RPMI7951 (cell line): ENCODE measurements around the gene ACSS3. TPM values are rescaled to one million over a fixed set of nuclear protein-coding genes. Genes with fewer than 3 reads are reported as not detected.

ENCODE experiments used
- DNase-seq: peaks from one replicate; pipeline ENCODE4 v3.0.0-alpha.2; 2012; ENCODE audit warnings: low read depth
- total RNA-seq: library from RNA; depleted of rRNA; stranded (reverse); fragments of >200 nt; shearing (Covaris generic); gene quantifications from 2 replicates; pipeline ENCODE4 v1.2.3, GENCODE V29; 2014; rRNA removed

Gene ACSS3
- total RNA-seq, 1 experiment from 2014 or later, result 0.12 TPM

GRCh38 chr12:81295251-81295650 lies 217.4 kb downstream of the ACSS3 start:
- DNase-seq, result no peak

- peak; percentile 9 for DNase-seq
These were observed 218.9 kb downstream of the ACSS3 start for GRCh38 chr12:81296556-81297305.

DNA sequence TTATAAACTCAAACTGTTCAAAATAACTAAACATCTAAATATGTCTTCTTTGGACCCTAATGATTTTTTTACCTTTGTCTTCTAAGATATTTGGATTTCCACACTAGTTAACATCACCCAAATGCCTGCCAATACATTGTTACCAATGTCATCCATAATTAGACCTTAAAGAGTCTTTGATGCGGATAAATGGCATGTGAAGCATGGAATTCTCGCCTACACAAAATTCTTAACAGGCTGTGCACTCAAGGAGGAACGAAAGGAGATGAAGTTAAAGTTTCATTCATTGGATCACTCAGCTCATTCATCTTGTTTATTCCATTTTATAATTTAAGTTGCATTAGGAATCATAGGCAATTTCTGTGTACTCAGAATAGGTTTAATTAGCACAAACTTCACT lies 219.7 kb downstream of the ACSS3 start:
- DNase-seq, result no peak

DNA sequence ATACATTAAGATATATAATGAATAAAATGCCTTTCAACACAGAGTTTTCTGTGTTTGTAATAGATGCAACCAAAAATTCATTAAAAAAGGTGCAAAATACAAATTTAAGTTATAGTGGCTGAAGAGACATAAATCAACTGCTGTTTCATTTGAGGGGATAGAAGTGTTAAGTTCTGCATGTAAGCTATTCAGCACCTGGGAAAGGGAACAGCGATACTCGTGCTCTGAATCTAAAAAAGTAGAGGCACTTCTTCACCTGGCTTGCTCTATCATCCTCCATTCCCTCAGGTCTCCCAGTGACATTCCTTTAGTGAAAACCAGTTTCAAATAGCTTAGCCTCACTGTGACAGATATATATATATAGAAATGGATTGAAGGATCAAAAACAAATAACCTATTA lies 222.6 kb downstream of the ACSS3 start:
- DNase-seq, result no peak

DNA sequence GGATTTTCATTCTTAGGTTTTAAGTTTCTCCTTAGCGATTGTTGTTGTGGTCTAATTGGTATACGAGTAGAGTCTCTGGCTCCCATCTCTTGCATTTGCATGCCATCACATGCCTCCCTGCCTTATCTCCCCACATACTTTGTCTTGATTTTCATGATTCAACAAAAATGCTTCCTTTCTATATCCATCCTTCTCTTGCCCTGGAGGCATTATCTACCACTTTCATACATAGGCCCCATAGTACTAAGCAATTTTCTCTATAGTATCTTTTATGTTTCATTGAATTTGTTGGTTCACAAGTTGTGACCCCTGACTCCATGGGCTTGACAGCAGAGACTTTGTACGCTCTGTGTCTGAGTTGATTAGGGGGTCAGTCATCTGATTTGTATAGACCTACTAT lies 226.1 kb downstream of the ACSS3 start:
- DNase-seq, result no peak

Other genes with a start within 250 kb of the ACSS3 start
- under 0.01 TPM in 1 of 2 replicates, not detected in the other for gene LIN7A, start 140.1 kb upstream of the ACSS3 start, total RNA-seq